GM21381 (cell line): ENCODE data around the gene MTHFD2.

Experiments used
- ATAC-seq: cut with Tn5 transposase; IDR thresholded peaks from one replicate; pipeline ENCODE4 v1.9.1; 2021; ENCODE audit warnings: mild to moderate bottlenecking, moderate library complexity; ENCODE audit not compliant: unreplicated experiment

Gene MTHFD2

DNA sequence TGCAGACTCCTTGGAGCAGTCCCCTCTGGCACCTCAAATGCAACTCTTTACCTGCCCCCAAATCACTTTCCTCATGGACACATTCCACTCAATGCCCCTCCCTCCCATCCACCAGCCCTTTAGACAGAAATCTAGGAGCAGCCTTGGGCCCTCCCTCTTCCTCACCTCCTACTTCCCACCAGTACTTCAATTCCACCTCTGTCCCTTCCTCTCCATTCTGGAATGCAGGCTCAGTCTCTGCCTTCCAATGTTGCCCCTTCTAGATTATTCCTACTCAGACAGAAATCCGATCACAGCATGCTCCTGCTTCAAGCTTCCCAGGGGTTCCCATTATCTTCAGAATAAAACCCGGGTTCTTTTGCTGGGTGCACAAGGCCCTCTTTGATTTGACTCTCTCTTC is 62.1 kb downstream of the MTHFD2 start:
- ATAC-seq: no peak

DNA sequence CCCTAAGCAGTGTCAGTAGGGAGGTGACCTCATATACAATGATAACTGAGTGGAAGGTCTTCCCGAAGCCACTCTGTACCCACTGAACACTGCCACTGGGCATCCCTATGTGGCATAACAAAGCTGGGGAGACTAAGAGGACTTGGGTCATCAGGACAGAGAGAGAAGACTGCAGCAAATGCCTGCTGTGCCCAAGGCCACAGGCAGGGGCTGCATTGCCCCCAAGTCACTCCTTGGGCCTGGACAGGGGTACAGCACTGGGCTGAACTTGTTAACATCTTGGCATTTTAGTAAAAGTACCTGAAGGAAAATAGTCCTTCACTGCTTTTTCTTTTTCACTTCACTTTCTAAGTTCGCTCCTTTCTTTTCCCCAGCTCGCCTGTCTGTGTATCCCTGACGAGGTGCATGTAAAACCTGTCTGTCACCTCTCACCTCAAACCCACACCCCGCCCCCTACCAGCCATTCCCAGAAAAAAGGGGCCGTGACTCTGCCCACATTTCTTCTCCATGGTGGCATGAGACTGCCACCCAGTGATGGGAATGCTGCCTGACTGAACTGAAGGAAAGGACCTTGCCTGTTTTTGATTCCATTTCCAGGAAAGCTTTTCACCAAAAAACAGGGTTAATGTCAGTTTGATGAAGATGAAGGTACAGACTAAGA is 62.9 kb downstream of the MTHFD2 start:
- ATAC-seq: no peak

DNA sequence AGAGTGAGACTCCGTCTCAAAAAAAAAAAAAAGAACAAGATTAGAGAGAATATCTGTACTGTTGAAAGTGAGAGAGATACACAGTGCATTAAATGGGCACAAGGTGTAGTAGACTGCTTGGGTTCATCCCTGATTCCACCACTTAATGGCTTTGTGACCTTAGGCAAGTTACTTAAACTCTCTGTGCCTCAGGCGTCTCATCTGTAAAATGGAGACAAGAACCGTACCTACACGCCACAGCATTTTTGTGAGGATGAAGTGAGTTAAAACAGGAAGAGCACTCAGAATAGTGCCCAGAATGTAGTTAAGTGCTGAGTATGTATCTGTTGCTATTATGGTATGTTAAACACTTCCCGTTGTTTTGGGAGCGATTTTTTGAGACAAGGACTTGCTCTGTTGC is 64.3 kb downstream of the MTHFD2 start:
- no peak for ATAC-seq

DNA sequence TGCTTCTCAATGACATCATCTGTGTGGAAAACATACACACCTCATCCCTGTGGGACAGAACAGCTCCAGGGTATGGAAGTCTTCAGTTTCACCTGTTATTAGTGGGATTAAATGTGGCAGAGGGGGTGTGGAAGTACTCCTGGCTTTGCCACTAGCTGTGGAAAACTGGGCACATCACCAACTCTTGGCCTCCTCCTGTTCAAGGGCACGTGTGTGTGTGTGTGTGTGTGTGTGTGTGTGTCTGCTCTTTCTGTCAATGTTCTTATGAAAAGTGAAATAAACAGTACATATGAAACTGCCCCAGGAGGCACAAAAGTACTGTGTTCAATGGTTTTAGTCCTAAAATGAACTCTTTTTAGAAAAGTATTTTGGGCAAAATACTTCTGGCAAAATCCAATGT is 65.9 kb downstream of the MTHFD2 start:
- ATAC-seq: no peak

- ATAC-seq: no peak
Observed at GRCh38 chr2:74267068-74267467, 68.7 kb downstream of the MTHFD2 start.
